OCI-LY7 (cell line): ENCODE measurements around the gene GTF2B. TPM values are rescaled to one million over a fixed set of nuclear protein-coding genes. Genes with fewer than 3 reads are reported as not detected.
"Not testable (repeated sequence)": the region's sequence is repeated elsewhere in the genome, so short reads cannot be mapped to it uniquely, and the experiment has no call there.

Experiments
- Bru-seq: library from RNA; stranded (reverse); fragments of 400-500 nt; gene quantifications from one replicate; lab custom pipeline; 2021; lab: Mats Ljungman, UMichigan
- BruChase-seq, 2 experiments: library from RNA; stranded (reverse); fragments of 400-500 nt; gene quantifications; one replicate each; lab custom pipeline; 2021; lab: Mats Ljungman, UMichigan
- BruUV-seq: library from RNA; stranded (reverse); fragments of 400-500 nt; replicated peaks from 2 replicates; lab custom pipeline; 2021; lab: Mats Ljungman, UMichigan
- CTCF ChIA-PET: fragments of 300-600 bp; sonication (Branson Sonifier 250); formaldehyde crosslinking; loops from one replicate; lab custom pipeline; 2022; ENCODE audit warnings: antibody characterized with exemption; ENCODE audit not compliant: unreplicated experiment; lab: Charles Lee
- POLR2A ChIA-PET: fragments of 300-600 bp; sonication (Branson Sonifier 250); formaldehyde crosslinking; loops from one replicate; lab custom pipeline; 2022; ENCODE audit warnings: antibody characterized with exemption; lab: Charles Lee
- DNase-seq: peaks from one replicate; pipeline ENCODE4 v3.0.0-alpha.2; 2015; ENCODE audit warnings: low spot score
- H2AFZ ChIP-seq: fragments of 200-600 bp; sonication (generic), shearing (Covaris generic); 2 replicates; pipeline ENCODE4 v1.6.1; 2014; ENCODE audit warnings: mild to moderate bottlenecking, antibody characterized with exemption, low read length, moderate library complexity
- H3K27ac ChIP-seq: fragments of 200-600 bp; sonication (generic); 2 replicates; pipeline ENCODE4 v1.5.1; 2014; ENCODE audit warnings: mixed run types, low read depth, mild to moderate bottlenecking, moderate library complexity, low read length, inconsistent platforms; ENCODE audit not compliant: poor library complexity, severe bottlenecking
- H3K36me3 ChIP-seq: fragments of 200-600 bp; sonication (generic); 2 replicates; pipeline ENCODE4 v1.6.1; 2014; ENCODE audit warnings: mild to moderate bottlenecking, antibody characterized with exemption, low read length, moderate library complexity, mixed read lengths; ENCODE audit not compliant: insufficient read depth
- H3K4me1 ChIP-seq: fragments of 200-600 bp; sonication (generic); 2 replicates; pipeline ENCODE4 v1.5.1; 2014; ENCODE audit warnings: mild to moderate bottlenecking, low read length; ENCODE audit not compliant: insufficient read depth, poor library complexity, severe bottlenecking
- H3K4me2 ChIP-seq: fragments of 200-600 bp; sonication (generic); 2 replicates; pipeline ENCODE4 v1.6.1; 2014; ENCODE audit warnings: mild to moderate bottlenecking, low read length
- H3K4me3 ChIP-seq: fragments of 200-600 bp; sonication (generic); 2 replicates; pipeline ENCODE4 v1.5.1; 2014; ENCODE audit warnings: mild to moderate bottlenecking, low read depth, low read length; ENCODE audit not compliant: poor library complexity, severe bottlenecking
- H3K79me2 ChIP-seq: fragments of 200-600 bp; sonication (generic); 2 replicates; pipeline ENCODE4 v1.6.1; 2016; ENCODE audit warnings: low read depth, mild to moderate bottlenecking, low read length, moderate library complexity, mixed read lengths; ENCODE audit not compliant: insufficient read depth
- H3K9me2 ChIP-seq: fragments of 200-600 bp; sonication (generic); 2 replicates; pipeline ENCODE4 v1.6.1; 2016; ENCODE audit warnings: mild to moderate bottlenecking, low read length, mixed read lengths; ENCODE audit not compliant: insufficient read depth
- H3K9me3 ChIP-seq: fragments of 200-600 bp; sonication (generic); 2 replicates; pipeline ENCODE4 v1.6.1; 2014; ENCODE audit warnings: mild to moderate bottlenecking, mixed run types, low read length, mixed read lengths
- H4K20me1 ChIP-seq: fragments of 200-600 bp; sonication (generic); 2 replicates; pipeline ENCODE4 v1.6.1; 2014; ENCODE audit warnings: mild to moderate bottlenecking, antibody characterized with exemption, low read length, moderate library complexity, mixed read lengths; ENCODE audit not compliant: insufficient read depth
- CTCF ChIP-seq: fragments of 200-600 bp; sonication (generic); conservative IDR thresholded peaks from 2 replicates; pipeline ENCODE4 v1.5.1; 2014; ENCODE audit warnings: mild to moderate bottlenecking, antibody characterized with exemption, low read length, moderate library complexity, mixed read lengths
- EZH2phosphoT487 ChIP-seq: fragments of 200-600 bp; sonication (generic); IDR thresholded peaks from 2 replicates; pipeline ENCODE4 v1.6.1; 2018; ENCODE audit warnings: low read depth, borderline replicate concordance, mild to moderate bottlenecking, mixed run types, antibody characterized with exemption, low read length, moderate library complexity, mixed read lengths
- intact Hi-C: fragments of 100-400 bp; cut with micrococcal nuclease; formaldehyde crosslinking; loops from one replicate; pipeline ENCODE4 v1.10.0; 2022; ENCODE audit not compliant: unreplicated experiment
- long read RNA-seq: library from polyadenylated mRNA; stranded (forward); transcript quantifications from one replicate; pipeline ENCODE4 v2.0.0, GENCODE V29; 2022
- total RNA-seq, 2 experiments: library from RNA; depleted of rRNA in 1 of 2; stranded (reverse); fragments of >200 nt in 1 of 2; shearing (Covaris generic) in 1 of 2; gene quantifications; 2 replicates each; pipeline ENCODE4 v1.2.3, GENCODE V29; 2014 to 2022

GTF2B gene, protein sequence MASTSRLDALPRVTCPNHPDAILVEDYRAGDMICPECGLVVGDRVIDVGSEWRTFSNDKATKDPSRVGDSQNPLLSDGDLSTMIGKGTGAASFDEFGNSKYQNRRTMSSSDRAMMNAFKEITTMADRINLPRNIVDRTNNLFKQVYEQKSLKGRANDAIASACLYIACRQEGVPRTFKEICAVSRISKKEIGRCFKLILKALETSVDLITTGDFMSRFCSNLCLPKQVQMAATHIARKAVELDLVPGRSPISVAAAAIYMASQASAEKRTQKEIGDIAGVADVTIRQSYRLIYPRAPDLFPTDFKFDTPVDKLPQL
- total RNA-seq (2014; rRNA removed; shearing (Covaris generic)), result 40.3 and 41.1 TPM in 2 replicates
- total RNA-seq (2022), result 28.9 and 30.8 TPM in 2 replicates
- Bru-seq, nascent RNA, result percentile 84 among the genes with signal in this experiment
- BruChase-seq, experiment 1, labeled RNA remaining after a 6-hour chase, result percentile 61 among the genes with signal in this experiment
- BruChase-seq, experiment 2, labeled RNA remaining after a 2-hour chase, result percentile 70 among the genes with signal in this experiment
- long read RNA-seq, transcript GTF2B-201 (7 exons, 1,351 nt), result major isoform, 59 of 66 reads
- long read RNA-seq, partial matches to known transcripts, result 0 of 66 reads
- long read RNA-seq, other reads (novel, unspliced or antisense), result 7 of 66 reads

- no peaks in the 10 kb centered on the region for H3K9me2 ChIP-seq
- peaks cover 25% of the 10 kb centered on the region for H4K20me1 ChIP-seq
- BruUV-seq, result no TSS peak
- DNase-seq, result peak; percentile 96
- H3K27ac ChIP-seq, result peak within 1 kb of the TSS; percentile 63
- peak within 1 kb of the TSS; percentile 85 for H2AFZ ChIP-seq
- POLR2A ChIA-PET, result interaction anchor here (0.5 to 2.2 kb wide), 6 partner anchors 15 to 931 kb away, joined by 3 to 17 read pairs (median 4); partner anchors contain the start of gene PKN2
- H3K4me3 ChIP-seq, result peak within 1 kb of the TSS; percentile 96
- CTCF ChIA-PET, result interaction anchor here (0.9 kb wide), 1 partner anchor 208 kb away, joined by 3 read pairs; no protein-coding TSS in a partner anchor
- H3K4me2 ChIP-seq, result peak within 1 kb of the TSS; percentile 100
- intact Hi-C loops, result loop anchor here (1.0 kb wide), 1 partner anchor 207 kb away; the partner anchor contains the start of gene PKN2
- peaks cover 29% of the 10 kb centered on the region for H3K36me3 ChIP-seq
- H3K4me1 ChIP-seq, result peaks cover 26% of the 10 kb centered on the region
- H3K79me2 ChIP-seq, result peaks cover 41% of the 10 kb centered on the region
- H3K9me3 ChIP-seq, result no peaks in the 10 kb centered on the region; the same call in 1 of the 2 replicates
- TF ChIP-seq CTCF (no peak), EZH2phosphoT487 (no peak)
Measured at GRCh38 chr1:88891318-88891950, at the start of gene GTF2B. GTF2B (minus strand) TSS chr1:88891567; CDS start chr1:88891499, 68 bp downstream.

DNA sequence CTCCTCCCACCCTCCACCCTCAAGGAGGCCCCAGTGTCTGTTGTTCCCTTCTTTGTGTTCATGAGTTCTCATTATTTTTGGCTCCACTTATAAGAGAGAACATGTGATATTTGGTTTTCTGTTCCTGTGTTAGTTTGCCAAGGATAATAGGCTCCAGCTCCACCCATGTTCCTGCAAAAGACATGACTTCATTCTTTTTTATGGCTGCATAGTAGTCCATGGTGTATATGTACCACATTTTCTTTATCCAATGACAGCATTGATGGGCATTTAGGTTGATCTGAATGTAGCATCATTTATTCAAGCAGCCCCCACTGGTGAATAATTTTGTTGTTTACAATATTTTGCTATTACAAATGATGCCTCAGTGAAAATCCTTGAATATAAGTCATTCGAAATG, 47.2 kb upstream of the GTF2B start:
- peaks cover 71% of the 10 kb centered on the region for H3K36me3 ChIP-seq
- intact Hi-C loops, H2AFZ ChIP-seq, BruUV-seq, H3K27ac ChIP-seq, H3K79me2 ChIP-seq, H3K9me3 ChIP-seq, H3K4me3 ChIP-seq, H3K9me2 ChIP-seq, DNase-seq, H3K4me2 ChIP-seq, POLR2A ChIA-PET, H3K4me1 ChIP-seq, H4K20me1 ChIP-seq, CTCF ChIA-PET: not testable (repeated sequence)

GRCh38 chr1:88936760-88937342, 45.5 kb upstream of the GTF2B start:
- no peaks in the 10 kb centered on the region for H3K79me2 ChIP-seq
- no peaks in the 10 kb centered on the region for H3K9me2 ChIP-seq
- ChIA-PET POLR2A (interaction anchor here (0.6 kb wide), 1 partner anchor 12 kb away, joined by 3 read pairs; no protein-coding TSS in a partner anchor), CTCF (no interaction called here)
- H3K27ac ChIP-seq, result no peak overlapping the region
- H2AFZ ChIP-seq, result no peak overlapping the region
- H3K4me3 ChIP-seq, result no peak overlapping the region
- no peaks in the 10 kb centered on the region for H4K20me1 ChIP-seq
- H3K36me3 ChIP-seq, result peaks cover 65% of the 10 kb centered on the region
- H3K4me1 ChIP-seq, result no peaks in the 10 kb centered on the region
- no peaks in the 10 kb centered on the region for H3K9me3 ChIP-seq
- TF ChIP-seq CTCF, result no peak
- no peak for TF ChIP-seq EZH2phosphoT487
- no peak overlapping the region for H3K4me2 ChIP-seq
- intact Hi-C loops, result no loop called here
- DNase-seq, result no peak
- no TSS peak for BruUV-seq
